Measurements from ENCODE around the gene IGF2. TPM values are rescaled to one million over a fixed set of nuclear protein-coding genes. Genes with fewer than 3 reads are reported as not detected.

IGF2 gene
- total and polyA plus RNA-seq, 2 donors (not counting 3 experiments of a cell fraction or from before 2014, with no cell fraction given) = 5.7 to 21.0 TPM

DNA sequence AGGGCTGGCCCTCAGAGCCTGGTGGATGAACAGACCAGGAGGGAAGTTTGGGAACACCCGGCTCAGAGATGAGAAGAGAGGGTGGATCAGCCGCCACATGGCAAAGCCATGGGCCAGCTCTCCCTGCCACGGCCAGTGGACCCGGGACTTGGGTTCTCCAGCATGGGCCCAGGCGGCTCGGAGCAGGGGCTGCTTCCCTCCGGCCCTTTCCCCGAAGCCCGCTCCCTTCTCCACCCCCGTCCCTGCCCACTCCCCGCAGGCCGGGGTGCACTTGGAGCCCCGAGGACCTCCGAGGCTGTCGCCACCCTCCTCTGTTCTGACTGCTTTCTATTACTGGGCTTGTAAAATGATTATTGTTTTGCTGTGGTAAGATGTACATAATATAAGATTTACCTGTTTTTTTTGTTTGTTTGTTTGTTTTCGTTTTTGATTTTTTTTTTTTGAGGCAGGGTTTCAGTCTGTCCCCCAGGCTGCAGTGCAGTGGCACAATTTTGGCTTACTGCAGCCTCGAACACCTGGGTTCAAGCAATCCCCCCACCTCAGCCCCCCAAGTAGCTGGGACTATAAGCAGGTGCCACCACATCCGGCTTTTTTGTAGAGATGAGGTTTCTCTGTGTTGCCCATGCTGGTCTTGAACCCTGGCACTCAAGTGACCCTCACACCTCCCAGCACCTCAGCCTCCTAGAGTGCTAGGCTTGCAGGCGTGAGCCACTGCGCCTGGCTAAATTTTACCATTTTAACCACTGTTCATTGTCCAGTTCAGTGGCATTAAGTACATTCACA lies 43.7 kb upstream of the IGF2 start:
- TF ChIP-seq POLR2AphosphoS5 (IDR thresholded peaks at IDR 0.05; ENCODE audit: insufficient read depth, low read depth, low read length) (no peak), CTCF (IDR thresholded peaks at IDR 0.05; ENCODE audit: extremely low read depth in 1 of 2, insufficient read depth in 1 of 2, low read depth in 1 of 2, low read length in 2 of 2) (no peak), EZH2 (IDR thresholded peaks at IDR 0.05; ENCODE audit: borderline replicate concordance, low read depth, low read length, severe bottlenecking) (no peak), JUN (IDR thresholded peaks at IDR 0.05; ENCODE audit: borderline replicate concordance, insufficient read depth, insufficient read length, low read depth) (no peak), FOS (IDR thresholded peaks at IDR 0.05; ENCODE audit: borderline replicate concordance, insufficient read depth, low read length) (no peak), GATA2 (IDR thresholded peaks at IDR 0.05; ENCODE audit: insufficient read depth, insufficient read length, low read depth, low read length) (no peak), POLR2A (IDR thresholded peaks at IDR 0.05; ENCODE audit: low read depth, low read length) (no peak), MYC (IDR thresholded peaks at IDR 0.05; ENCODE audit: low read depth, low read length) (no peak), MAX (IDR thresholded peaks at IDR 0.05; ENCODE audit: insufficient read depth, insufficient read length) (no peak)
- H3K4me3 ChIP-seq (replicated peaks in 1 of 3; ENCODE audit: insufficient read depth in 1 of 3, low read depth in 1 of 3, low read length in 3 of 3) = no peak overlapping the region
- H3K27me3 ChIP-seq (ENCODE audit: control insufficient read depth in 2 of 2, insufficient read depth in 2 of 2, low read length in 2 of 2) = no peaks in the 10 kb centered on the region
- H3K9me3 ChIP-seq (replicated peaks; ENCODE audit: control insufficient read depth, insufficient read depth, low read length) = no peaks in the 10 kb centered on the region
- ChIA-PET CTCF (no interaction called here), POLR2A (no interaction called here)
- no peak overlapping the region for H2AFZ ChIP-seq (ENCODE audit: low read depth, low read length)
- H3K36me3 ChIP-seq (ENCODE audit: control insufficient read depth in 2 of 2, extremely low read depth in 1 of 2, insufficient read depth in 2 of 2, low read length in 2 of 2) = no peaks in the 10 kb centered on the region
- no peaks in the 10 kb centered on the region for H3K4me1 ChIP-seq (ENCODE audit: control insufficient read depth, extremely low read depth, insufficient read depth, low read length)
- dilution Hi-C loops (cut with MboI; ENCODE audit: extremely low pct_ligation_motif_present, low sequenced_read_pairs) = no loop called here
- FAIRE-seq (no peak), DNase-seq (ENCODE audit: low read depth, low spot score) (no peak)
- H4K20me1 ChIP-seq (replicated peaks; ENCODE audit: control insufficient read depth, extremely low read depth, insufficient read depth, low read length) = no peaks in the 10 kb centered on the region
- H3K9me1 ChIP-seq (replicated peaks; ENCODE audit: control insufficient read depth, extremely low read depth, insufficient read depth, low read length) = no peaks in the 10 kb centered on the region
- no peak overlapping the region for H3K9ac ChIP-seq (replicated peaks; ENCODE audit: extremely low read depth, insufficient read depth, low read length)
- intact Hi-C loops (cut with micrococcal nuclease) = no loop called here
- H3K79me2 ChIP-seq (ENCODE audit: control insufficient read depth, insufficient read depth, low read length) = no peaks in the 10 kb centered on the region
- no TSS peak for BruUV-seq (replicated peaks)
- no peak overlapping the region for H3K27ac ChIP-seq (ENCODE audit: insufficient read depth, low read depth, low read length)
- H3K4me2 ChIP-seq (ENCODE audit: insufficient read depth, low read length) = no peak overlapping the region
